Neural cell (in vitro differentiated cells): Measurements from ENCODE around the gene HHLA2. TPM values are rescaled to one million over a fixed set of nuclear protein-coding genes. Genes with fewer than 3 reads are reported as not detected.

Experiments
- H2AFZ ChIP-seq: fragments of 200-600, 300-800 bp; sonication (generic), shearing (Covaris generic); 2 replicates; pipeline ENCODE4 v1.6.0; 2014; ENCODE audit warnings: low read depth, mild to moderate bottlenecking, antibody characterized with exemption, low read length, moderate library complexity
- H3F3A ChIP-seq: fragments of 200-600 bp; shearing (Covaris generic); 2 replicates; pipeline ENCODE4 v1.6.1; 2016; ENCODE audit warnings: mild to moderate bottlenecking, moderate library complexity, mixed read lengths, antibody characterized with exemption, low read length; ENCODE audit not compliant: insufficient read depth, poor library complexity, severe bottlenecking
- H3K27ac ChIP-seq: fragments of 200-600, 300-800 bp; sonication (generic), shearing (Covaris generic); 2 replicates; pipeline ENCODE4 v1.5.1; 2014; ENCODE audit warnings: mild to moderate bottlenecking, low read length, moderate library complexity
- H3K27me3 ChIP-seq: fragments of 300-800, 200-600 bp; sonication (generic), shearing (Covaris generic); 2 replicates; pipeline ENCODE4 v1.6.0; 2014; ENCODE audit warnings: mild to moderate bottlenecking, low read depth, low read length, moderate library complexity; ENCODE audit not compliant: insufficient read depth
- H3K36me3 ChIP-seq: fragments of 300-800, 200-600 bp; sonication (generic), shearing (Covaris generic); 2 replicates; pipeline ENCODE4 v1.5.1; 2014; ENCODE audit warnings: mild to moderate bottlenecking, antibody characterized with exemption, low read length, moderate library complexity; ENCODE audit not compliant: insufficient read depth
- H3K4me2 ChIP-seq: fragments of 300-800, 200-600 bp; sonication (generic), shearing (Covaris generic); 2 replicates; pipeline ENCODE4 v1.6.0; 2014; ENCODE audit warnings: mild to moderate bottlenecking, low read length
- H3K4me3 ChIP-seq: fragments of 300-800, 200-600 bp; sonication (generic), shearing (Covaris generic); 2 replicates; pipeline ENCODE4 v1.5.1; 2014; ENCODE audit warnings: mild to moderate bottlenecking, low read length, moderate library complexity
- H3K79me2 ChIP-seq: fragments of 200-600 bp; shearing (Covaris generic); replicated peaks from 2 replicates; pipeline ENCODE4 v1.6.0; 2014; ENCODE audit warnings: mild to moderate bottlenecking, low read length, moderate library complexity; ENCODE audit not compliant: insufficient read depth
- H3K9ac ChIP-seq: fragments of 300-800, 200-600 bp; sonication (generic), shearing (Covaris generic); 2 replicates; pipeline ENCODE4 v1.6.1; 2016; ENCODE audit warnings: mild to moderate bottlenecking, low read length, mixed read lengths
- H3K9me2 ChIP-seq: fragments of 200-600 bp; shearing (Covaris generic); 2 replicates; pipeline ENCODE4 v1.6.1; 2016; ENCODE audit warnings: mild to moderate bottlenecking, low read length, mixed read lengths; ENCODE audit not compliant: insufficient read depth
- H3K9me3 ChIP-seq: fragments of 200-600, 300-800 bp; sonication (generic), shearing (Covaris generic); 2 replicates; pipeline ENCODE4 v1.6.1; 2016; ENCODE audit warnings: mild to moderate bottlenecking, mixed run types, low read length, moderate library complexity, mixed read lengths
- H4K20me1 ChIP-seq: fragments of 200-600 bp; shearing (Covaris generic); 2 replicates; pipeline ENCODE4 v1.6.1; 2016; ENCODE audit warnings: mild to moderate bottlenecking, mixed run types; ENCODE audit not compliant: insufficient read depth
- CTCF ChIP-seq: fragments of 450-650 bp; IDR thresholded peaks from 2 replicates; pipeline ENCODE4 v1.5.1; 2014; ENCODE audit warnings: antibody characterized with exemption, mild to moderate bottlenecking, moderate library complexity; ENCODE audit not compliant: poor library complexity, severe bottlenecking
- EP300 ChIP-seq: fragments of 450-650 bp; conservative IDR thresholded peaks from 2 replicates; pipeline ENCODE4 v1.6.1; 2014; ENCODE audit warnings: antibody characterized with exemption, mild to moderate bottlenecking, moderate library complexity; ENCODE audit not compliant: poor library complexity, severe bottlenecking
- EZH2 ChIP-seq: fragments of 200-600, 300-800 bp; shearing (Covaris generic), sonication (generic); IDR thresholded peaks from 2 replicates; pipeline ENCODE4 v1.6.1; 2014; ENCODE audit warnings: antibody characterized with exemption, low read length, borderline replicate concordance, mild to moderate bottlenecking; ENCODE audit not compliant: insufficient read depth, poor library complexity, severe bottlenecking
- MXI1 ChIP-seq: fragments of 450-650 bp; conservative IDR thresholded peaks from 2 replicates; pipeline ENCODE4 v1.6.1; 2014; ENCODE audit warnings: antibody characterized with exemption, mild to moderate bottlenecking; ENCODE audit not compliant: poor library complexity, severe bottlenecking
- POLR2AphosphoS5 ChIP-seq: IDR thresholded peaks from 2 replicates; pipeline ENCODE4 v1.6.1; 2012
- RAD21 ChIP-seq: fragments of 450-650 bp; conservative IDR thresholded peaks from 2 replicates; pipeline ENCODE4 v1.6.1; 2014; ENCODE audit warnings: antibody characterized with exemption, mild to moderate bottlenecking, moderate library complexity
- REST ChIP-seq: IDR thresholded peaks from 2 replicates; pipeline ENCODE4 v1.6.1; 2012; ENCODE audit warnings: borderline replicate concordance
- SMC3 ChIP-seq: fragments of 450-650 bp; conservative IDR thresholded peaks from 2 replicates; pipeline ENCODE4 v1.6.1; 2014; ENCODE audit warnings: antibody characterized with exemption, mild to moderate bottlenecking, moderate library complexity; ENCODE audit not compliant: poor library complexity
- TAF1 ChIP-seq: IDR thresholded peaks from 2 replicates; pipeline ENCODE4 v1.6.1; 2012; ENCODE audit warnings: low read depth
- polyA plus RNA-seq: library from polyadenylated mRNA; depleted of rRNA; stranded (reverse); fragments of >200 nt; gene quantifications from 2 replicates; pipeline ENCODE4 v1.2.3, GENCODE V29; 2014

The HHLA2 gene
- polyA plus RNA-seq, 1 donor from 2014 or later, result not detected

DNA sequence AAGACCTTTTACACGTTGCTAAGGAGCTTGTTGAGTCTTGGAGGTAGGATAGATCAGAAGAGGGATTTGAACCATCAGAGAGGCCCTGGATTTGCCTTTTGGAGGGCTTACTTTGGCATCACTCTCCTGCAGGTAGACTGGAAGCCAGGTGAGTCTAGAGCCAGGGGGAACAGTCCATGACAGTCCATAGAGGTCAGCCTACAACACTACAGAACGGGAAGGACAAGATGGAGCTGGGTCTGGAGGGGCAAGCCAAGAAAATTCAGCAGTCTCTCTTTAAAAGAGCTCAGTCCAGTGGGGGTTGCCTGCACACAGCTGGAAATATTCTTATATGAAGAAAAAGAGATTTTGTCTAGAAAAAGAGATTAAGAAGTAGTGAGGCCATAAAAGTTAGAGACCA, 60.7 kb downstream of the HHLA2 start:
- H3K27ac ChIP-seq, result no peak overlapping the region
- no peak overlapping the region for H3K4me2 ChIP-seq
- H3K9me3 ChIP-seq, result no peaks in the 10 kb centered on the region
- H3F3A ChIP-seq, result no peaks in the 10 kb centered on the region
- H3K9ac ChIP-seq, result no peak overlapping the region
- H2AFZ ChIP-seq, result no peak overlapping the region
- no peaks in the 10 kb centered on the region for H3K9me2 ChIP-seq
- no peaks in the 10 kb centered on the region for H4K20me1 ChIP-seq
- no peak overlapping the region for H3K4me3 ChIP-seq
- TF ChIP-seq POLR2AphosphoS5 (no peak), TAF1 (no peak), RAD21 (no peak), MXI1 (no peak), EZH2 (no peak), REST (no peak), CTCF (no peak), EP300 (no peak), SMC3 (no peak)
- no peaks in the 10 kb centered on the region for H3K79me2 ChIP-seq
- H3K27me3 ChIP-seq, result no peaks in the 10 kb centered on the region
- no peaks in the 10 kb centered on the region for H3K36me3 ChIP-seq

DNA sequence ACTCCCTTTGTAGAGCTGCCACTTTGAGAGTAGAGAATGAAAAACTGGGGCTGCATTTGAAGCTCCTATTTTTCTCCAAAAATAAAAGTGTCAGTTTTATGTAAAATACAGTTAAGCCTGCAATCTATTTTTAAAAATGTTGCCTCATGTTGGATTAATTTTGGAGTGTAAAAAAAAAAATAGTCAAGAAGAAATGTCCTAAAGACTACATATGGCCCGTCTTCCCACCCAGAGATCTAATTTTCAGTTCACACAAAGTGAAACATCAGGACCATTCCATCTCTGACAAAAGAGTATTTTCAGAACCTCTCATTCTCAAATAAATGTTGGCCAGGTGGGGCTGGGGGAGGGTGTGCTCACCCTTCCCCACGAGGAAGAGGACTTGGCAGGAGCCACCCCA, 62.7 kb downstream of the HHLA2 start:
- Histone ChIP-seq H3K9me2 (no peaks in the 10 kb centered on the region), H3K4me3 (no peak overlapping the region), H3K27me3 (no peaks in the 10 kb centered on the region), H3K9me3 (no peaks in the 10 kb centered on the region), H3K9ac (no peak overlapping the region), H4K20me1 (no peaks in the 10 kb centered on the region), H3K36me3 (no peaks in the 10 kb centered on the region), H2AFZ (no peak overlapping the region), H3K27ac (no peak overlapping the region), H3K4me2 (no peak overlapping the region), H3K79me2 (no peaks in the 10 kb centered on the region), H3F3A (no peaks in the 10 kb centered on the region)
- TF ChIP-seq REST (no peak), SMC3 (no peak), EP300 (no peak), TAF1 (no peak)
